ENCODE measurements around the gene SLC41A3.

The SLC41A3 gene

GRCh38 chr3:126130081-126130855 lies 46.3 kb upstream of the SLC41A3 start:
- DNase-seq (ENCODE audit: insufficient read length, low spot score), result no peak
- no peak for TF ChIP-seq CTCF (IDR thresholded peaks at IDR 0.05; ENCODE audit: insufficient read depth, missing control alignments)
- FAIRE-seq, result no peak

GRCh38 chr3:126129398-126129891 lies 45.5 kb upstream of the SLC41A3 start:
- FAIRE-seq, result no peak
- DNase-seq (ENCODE audit: insufficient read length, low spot score), result no peak
- TF ChIP-seq CTCF (IDR thresholded peaks at IDR 0.05; ENCODE audit: insufficient read depth, missing control alignments), result no peak

GRCh38 chr3:126128504-126129397 lies 44.8 kb upstream of the SLC41A3 start:
- TF ChIP-seq CTCF (IDR thresholded peaks at IDR 0.05; ENCODE audit: insufficient read depth, missing control alignments), result no peak
- DNase-seq (ENCODE audit: insufficient read length, low spot score), result no peak
- no peak for FAIRE-seq

GRCh38 chr3:126127904-126128303 lies 44.0 kb upstream of the SLC41A3 start:
- no peak for FAIRE-seq

DNA sequence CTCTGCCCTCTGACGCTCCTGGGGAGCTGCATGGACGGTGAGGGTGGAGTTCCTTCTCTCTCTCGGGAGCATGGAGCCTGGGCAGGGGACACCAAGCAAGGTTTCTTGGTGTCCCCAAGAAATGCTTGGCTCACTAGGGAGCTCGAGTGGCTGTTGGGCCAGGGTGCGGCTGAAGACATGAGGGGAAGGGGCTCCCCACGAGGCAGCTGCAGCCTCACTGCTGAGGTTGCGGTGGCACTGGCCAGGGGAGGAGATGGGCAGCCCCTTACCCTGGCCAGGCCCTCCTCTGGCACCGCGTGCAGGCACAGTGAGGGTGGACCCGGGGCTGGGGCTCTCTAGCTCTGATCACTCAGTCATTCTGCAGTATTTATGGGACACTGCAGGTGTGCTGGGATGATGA lies 43.5 kb upstream of the SLC41A3 start:
- DNase-seq (ENCODE audit: insufficient read length, low spot score) (no peak), FAIRE-seq (no peak)
- no peak for TF ChIP-seq CTCF (IDR thresholded peaks at IDR 0.05; ENCODE audit: insufficient read depth, missing control alignments)

More at GRCh38 chr3:126127904-126128303, 44.0 kb upstream of the SLC41A3 start:
- TF ChIP-seq CTCF (IDR thresholded peaks at IDR 0.05; ENCODE audit: insufficient read depth, missing control alignments), result no peak
- DNase-seq (ENCODE audit: insufficient read length, low spot score), result no peak

- no peak for TF ChIP-seq CTCF (IDR thresholded peaks at IDR 0.05; ENCODE audit: insufficient read depth, missing control alignments)
- DNase-seq (ENCODE audit: insufficient read length, low spot score), result no peak
- FAIRE-seq, result no peak
Observed at GRCh38 chr3:126126811-126127431, 43.0 kb upstream of the SLC41A3 start.

All from D721Med (cell line).